ENCODE data around the gene NSD2.
"Not testable (repeated sequence)": the region's sequence is repeated elsewhere in the genome, so short reads cannot be mapped to it uniquely, and the experiment has no call there.

NSD2 gene

DNA sequence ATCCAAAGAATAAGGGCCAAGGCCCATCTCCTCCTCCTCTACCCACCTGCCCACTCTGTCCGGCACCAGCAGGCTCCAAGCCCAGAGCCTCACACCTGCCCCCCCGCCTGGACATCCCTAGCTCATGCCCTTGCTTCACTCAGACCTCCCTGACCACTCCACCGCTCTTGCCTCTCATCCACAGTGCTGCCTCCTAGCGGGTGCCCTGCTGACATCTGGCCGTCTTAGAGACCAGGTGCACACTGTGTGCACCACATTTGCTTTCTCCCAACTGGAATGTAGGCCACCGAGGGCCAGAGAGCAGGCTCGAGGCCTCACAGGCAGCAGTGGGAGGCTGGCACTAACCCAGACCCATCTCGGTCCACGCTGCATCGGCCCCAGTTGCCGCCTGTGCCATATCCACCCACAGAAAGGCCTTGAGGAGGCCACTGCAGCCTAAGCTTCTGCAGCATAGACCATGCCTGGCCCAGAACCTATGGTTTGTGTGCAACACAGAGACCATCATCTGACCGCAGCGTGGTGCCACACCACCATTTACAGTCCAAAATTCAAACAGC lies 28.8 kb upstream of the NSD2 start:
- DNase-seq (ENCODE audit: low read depth, low spot score), result no peak

DNA sequence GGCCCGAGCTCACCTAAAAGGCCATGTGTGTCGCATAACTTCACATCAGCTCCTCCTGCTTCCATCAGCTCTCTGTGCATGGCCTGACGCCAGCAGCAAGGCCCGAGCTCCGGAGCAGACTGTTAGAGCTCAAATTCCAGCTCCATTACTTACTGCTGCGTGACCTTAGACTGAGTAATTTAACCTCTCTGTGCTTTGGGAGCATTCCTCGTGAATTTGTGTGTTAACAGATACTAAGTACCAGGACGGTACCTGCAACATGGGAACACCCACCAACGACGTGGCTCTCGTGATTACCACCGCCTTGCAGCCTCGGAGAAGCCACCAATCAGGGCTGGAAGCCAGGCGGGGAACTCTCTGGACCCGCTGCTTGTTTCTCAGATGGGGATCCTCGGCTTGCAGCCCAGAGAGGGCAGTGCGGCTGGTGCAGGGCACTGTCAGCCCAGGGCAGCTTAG lies 28.2 kb upstream of the NSD2 start:
- no peak for DNase-seq (ENCODE audit: low read depth, low spot score)

DNA sequence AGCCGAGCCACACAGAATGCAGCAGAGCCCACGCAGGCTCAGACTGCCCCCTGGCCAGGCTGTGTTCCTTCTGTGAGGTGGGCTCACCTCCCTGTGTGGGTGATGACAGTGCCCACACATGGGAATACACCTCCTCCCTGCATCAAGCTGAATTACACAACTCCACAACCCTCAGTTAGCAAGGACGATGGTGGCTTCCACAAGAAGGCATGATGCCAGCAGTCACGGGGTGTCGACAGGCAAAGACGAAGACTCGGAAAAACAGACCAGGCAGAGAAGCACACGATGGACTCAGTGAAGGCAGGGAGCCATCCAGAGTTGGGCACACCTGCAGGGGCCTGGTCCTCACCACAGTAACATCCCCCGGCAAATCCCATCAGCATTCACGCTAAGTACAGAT lies 27.3 kb upstream of the NSD2 start:
- no peak for DNase-seq (ENCODE audit: low read depth, low spot score)

DNA sequence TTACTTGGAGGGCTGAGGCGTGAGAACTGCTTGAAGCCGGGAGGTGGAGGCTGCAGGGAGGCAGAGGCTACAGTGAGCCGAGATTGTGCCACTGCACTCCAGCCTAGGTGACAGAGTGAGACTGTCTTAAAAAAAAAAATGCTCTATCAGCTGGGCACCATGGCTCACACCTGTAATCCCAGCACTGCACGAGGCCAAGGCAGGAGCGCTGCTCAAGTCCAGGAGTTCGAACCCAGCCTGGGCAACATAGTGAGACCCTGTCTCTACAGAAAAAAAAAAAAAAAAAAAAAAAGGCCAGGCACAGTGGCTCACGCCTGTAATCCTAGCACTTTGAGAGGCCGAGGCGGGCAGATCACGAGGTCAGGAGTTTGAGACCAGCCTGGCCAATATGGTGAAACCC lies 26.6 kb upstream of the NSD2 start:
- not testable (repeated sequence) for DNase-seq (ENCODE audit: low read depth, low spot score)

DNA sequence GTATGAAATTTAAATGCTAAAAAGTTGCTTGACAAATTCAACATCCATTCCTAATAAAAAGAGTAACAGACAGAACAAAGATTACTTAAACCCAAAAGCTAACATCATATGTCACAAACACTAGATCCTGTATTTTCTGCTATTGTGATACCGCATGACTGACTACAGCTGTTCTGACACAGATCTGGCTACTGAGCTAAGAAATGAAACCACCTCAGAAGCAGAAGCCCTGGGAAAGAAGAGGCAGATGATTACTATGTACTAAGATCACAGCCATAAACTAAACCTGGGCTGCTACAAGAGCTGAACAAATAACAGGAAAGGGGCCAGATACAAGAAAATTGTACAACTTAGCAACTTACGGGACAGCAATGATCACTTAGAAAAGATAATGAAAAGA lies 24.6 kb upstream of the NSD2 start:
- DNase-seq (ENCODE audit: low read depth, low spot score), result no peak

DNA sequence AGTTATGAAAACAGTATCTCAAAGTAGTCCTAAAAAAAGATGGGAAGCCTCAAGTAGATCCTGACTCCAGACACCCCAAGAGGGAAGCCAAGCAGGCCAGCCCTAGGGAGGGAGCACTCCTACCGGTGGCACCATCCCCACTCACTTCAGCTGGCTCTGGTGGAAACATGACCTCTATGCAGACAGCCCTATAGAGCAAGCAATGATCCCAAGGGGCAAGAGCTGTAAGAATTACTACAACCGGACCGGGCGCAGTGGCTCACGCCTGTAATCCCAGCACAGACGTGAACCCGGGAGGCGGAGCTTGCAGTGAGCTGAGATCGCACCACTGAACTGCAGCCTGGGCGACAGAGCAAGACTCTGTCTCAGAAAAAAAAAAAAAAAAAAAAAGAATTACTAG lies 20.9 kb upstream of the NSD2 start:
- DNase-seq (ENCODE audit: low read depth, low spot score), result no peak

DNA sequence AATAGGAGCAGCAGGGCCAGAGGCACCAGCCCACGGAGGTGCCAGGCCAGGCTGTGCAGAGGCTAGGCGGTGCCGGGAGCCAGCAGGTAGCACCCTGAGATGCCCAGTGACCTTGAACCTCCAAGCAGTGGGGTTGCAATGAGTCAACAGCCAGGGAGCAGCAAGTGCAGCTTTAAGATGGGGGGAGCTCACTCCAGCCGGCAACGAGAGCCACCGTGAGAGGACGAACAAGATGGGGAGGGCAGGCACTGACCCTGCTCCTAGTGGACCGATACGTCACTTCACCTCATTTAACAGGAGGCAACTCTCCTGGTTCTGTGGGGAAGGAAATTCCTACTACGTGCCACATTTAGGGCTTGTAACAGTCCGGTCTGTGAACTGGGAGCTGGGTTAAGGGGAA lies 20.0 kb upstream of the NSD2 start:
- no peak for DNase-seq (ENCODE audit: low read depth, low spot score)

DNA sequence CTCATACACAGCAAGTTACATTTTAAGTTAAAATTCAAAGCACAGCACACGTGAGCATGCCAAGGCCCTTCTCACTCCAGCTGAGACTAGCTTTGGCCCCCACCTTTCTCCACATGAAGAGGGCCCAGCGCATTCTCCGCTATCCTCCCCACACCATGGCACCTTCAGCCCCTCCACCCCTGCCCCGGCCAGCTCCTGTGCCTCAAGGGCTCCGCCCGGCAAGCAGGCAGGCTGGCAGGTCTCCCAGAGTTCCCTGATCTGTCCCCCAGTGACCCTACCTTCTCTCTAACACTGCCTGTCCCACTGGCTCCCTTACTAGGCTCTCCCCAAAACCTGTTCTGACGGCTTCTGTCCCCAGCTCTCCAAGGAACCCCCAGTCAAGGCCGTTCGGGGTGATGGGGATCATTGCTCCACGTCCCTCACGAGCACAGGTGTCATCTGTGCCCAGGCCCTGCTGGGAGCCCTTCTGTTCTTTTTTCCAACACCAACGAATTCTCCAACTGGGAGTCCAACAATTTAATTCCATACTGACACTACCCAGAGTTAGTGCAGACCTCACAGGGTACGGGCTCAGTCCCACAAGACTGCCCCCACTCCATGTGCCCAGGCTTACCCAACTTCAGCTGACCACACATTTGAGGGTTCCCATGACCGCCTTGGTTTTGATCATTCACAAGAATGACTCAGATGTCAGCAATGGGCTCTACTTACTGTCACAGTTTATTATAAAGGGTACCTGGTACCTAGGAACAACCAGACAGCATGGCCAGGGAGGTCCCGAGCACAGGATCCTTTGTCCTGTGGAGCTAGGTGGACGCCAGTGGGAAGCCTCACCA lies 19.4 kb upstream of the NSD2 start:
- DNase-seq (ENCODE audit: low read depth, low spot score), result no peak

DNA sequence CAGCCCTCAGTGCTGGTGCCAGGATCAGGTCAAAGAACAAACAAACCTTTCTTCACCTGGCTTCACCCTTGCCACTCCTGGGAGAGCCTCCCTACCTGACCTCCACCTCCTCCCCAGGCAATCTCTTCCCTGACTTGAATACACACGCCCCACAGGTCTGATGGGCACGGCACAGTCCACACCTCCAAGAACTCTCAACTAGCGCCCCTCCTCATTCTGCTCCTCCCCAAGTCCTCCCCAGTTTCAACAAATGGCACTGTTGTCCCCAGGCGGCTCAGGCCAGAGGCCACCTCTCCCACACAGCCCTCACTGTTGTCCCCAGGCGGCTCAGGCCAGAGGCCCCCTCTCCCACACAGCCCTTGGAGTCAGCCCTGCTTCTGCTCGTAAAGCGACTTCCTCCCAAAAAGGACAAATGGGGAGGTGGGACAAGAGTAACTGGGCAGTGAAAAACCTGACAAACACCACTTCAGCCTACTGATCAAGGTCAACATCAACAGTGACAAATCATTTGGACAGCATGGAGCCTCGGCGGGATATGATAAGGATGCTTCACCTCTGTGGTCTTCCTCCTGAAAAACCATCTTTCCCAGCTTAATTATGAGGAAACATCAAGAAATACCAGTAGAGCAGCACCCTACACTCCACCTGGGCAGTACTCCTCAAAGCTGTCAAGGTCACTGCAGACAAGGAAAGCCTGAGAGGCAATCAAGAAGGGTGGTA lies 18.1 kb upstream of the NSD2 start:
- no peak for DNase-seq (ENCODE audit: low read depth, low spot score)

DNA sequence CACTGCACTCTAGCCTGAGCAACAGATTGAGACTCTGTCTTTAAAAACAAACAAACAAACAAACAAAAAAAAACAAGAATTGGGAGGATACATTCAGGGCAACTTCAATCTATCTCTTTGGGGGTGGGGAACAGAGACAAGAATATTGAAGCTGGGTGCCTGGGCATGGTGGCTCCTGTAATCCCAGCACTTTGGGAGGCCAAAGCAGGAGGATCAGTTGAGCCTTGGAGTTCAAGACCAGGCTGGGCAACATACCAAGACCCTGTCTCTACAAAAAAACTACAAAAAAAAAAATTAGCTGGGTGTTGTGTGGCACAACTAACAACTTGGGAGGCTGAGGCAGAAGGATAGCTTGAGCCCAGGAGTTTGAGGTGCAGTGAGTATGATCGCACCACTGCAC lies 16.4 kb upstream of the NSD2 start:
- DNase-seq (ENCODE audit: low read depth, low spot score), result no peak

DNA sequence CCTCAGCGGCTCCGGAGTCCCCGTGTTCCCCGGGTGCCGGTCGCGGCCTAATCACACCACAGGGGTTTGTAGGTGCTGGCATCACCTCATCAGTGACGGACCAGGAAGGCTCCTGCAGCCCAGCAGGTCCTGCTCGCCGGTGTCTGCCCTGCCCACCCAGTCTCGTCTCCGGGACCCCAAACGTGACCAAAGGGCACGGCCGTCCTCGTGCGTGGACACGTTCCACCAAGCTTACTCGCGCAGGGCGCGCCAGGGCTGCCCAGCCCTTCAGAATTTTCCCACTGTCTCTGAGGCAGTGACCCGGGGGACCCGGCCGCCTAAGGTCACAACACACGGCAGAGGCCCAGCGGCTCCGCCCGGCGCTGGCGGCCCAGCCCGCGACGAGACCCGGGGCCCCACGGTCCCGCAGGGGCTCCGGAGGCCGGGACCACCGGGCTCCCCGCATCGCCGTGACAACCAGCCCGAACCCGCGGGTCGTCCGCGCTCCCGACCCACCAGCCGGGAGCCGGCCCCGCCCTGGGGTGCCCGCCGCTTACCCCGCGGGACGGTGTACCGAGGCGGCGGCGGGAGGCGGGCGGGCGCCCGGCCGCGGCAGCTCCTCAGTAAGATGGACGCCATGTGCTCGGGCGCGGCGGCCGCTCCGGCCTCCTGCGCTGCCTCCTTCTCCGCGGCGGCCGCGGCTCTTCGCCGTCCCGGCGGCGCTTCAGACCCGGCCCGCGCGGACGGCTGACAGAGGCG lies 15.7 kb upstream of the NSD2 start:
- DNase-seq (ENCODE audit: low read depth, low spot score), result no peak

DNA sequence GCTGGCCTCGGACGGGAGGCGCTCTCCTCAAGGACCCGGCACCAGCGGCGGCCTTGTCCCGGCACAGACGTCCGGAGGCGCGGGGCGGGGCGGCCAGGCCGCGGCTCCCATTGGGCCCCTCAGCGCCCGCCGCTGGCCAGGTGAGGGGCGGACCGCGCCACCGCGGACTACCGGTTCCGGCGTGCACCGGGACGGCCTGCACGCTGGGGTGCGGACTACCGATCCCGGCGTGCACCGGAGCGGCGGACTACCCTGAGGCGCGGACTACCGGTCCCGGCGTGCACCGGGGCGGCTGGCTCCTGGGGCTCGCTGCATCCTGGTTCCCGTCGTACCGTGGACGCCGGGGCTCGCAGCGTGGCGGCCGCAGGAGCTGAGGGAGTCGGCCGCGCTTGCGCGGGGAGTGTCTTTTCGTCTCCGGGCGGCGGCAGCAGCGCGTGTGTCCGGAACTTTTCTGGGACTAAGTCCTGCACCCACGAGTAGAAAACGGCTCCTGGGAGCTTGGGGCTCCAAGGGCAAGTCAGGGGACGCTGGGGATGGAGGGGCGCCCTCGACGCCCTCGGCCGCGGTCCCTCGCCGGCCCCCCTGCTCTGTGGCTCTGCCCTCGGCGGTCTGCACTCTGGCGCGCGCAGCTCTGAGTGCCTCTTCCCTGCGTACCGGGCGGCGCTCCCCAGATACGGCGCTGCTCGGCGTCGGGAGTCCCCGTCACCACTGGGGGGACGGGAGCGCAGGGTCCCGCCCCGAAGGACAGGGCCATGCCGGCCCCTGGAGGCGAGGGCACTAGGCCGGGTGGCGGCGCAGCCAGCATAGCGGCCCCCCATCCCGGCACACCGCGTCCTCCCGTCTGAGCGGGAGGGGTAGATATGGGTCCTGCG lies 14.9 kb upstream of the NSD2 start, which contains the start of gene LETM1:
LETM1 (minus strand) TSS at position 86 of the 872 bp plus-strand sequence. CDS start 206 bp downstream, outside the sequence.
- peak; percentile 85 for DNase-seq (ENCODE audit: low read depth, low spot score)

DNA sequence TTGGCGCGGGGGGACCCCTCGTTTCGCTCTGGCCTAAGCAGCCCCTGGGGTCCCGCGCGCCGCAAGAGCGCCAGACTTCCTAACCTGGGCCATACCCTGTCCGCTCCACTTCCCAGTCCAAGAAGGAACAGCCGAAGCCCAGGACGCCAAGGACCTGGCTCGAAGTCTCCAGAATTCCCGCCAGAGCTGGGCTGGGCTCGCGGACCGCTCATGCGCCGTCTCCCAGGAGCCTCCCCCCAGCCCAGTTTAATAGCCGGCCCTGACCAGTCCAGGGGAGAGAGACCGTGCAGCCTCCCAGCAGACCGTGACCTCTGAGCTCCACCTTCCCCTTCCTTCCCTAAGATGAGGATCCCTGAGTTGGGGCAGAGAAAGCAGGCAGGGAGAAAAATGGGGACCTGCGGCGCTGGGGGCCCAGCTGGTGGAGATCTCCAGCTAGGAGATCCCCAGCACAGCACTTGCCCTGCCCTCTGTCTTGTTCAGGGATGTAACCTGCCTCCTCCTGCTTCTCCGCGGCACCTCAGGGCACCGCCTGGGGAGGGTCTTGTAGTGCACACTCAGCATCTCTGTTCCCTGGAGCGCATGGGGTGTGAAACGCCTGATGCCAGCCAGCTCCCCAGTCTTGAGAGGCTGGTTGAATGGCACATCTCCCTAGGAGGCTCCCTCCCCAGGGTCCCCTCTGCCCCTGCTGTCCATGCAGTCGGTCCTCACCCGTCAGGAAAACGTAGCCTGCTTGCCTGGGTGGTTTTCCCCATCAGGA lies 14.1 kb upstream of the NSD2 start:
- DNase-seq (ENCODE audit: low read depth, low spot score), result no peak

DNA sequence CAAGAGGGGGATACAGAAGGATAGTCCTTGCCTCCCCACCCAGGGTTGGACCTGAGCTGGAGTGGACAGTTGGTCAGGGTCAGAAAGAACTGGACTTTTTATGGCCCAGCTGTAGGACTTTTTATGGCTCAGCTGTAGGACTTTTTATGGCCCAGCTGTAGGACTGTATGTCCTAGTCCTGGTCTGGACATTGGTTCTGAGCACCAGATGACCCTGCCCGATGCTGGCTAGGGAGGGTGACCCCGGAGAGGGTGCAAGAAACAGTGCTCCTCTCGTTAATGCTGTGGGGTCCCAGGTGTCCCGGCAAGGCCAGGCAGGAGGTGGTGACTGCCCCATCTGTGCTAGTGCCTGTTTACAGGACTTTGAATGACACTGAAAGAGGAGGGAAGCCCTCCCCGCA lies 13.3 kb upstream of the NSD2 start:
- DNase-seq (ENCODE audit: low read depth, low spot score), result no peak

DNA sequence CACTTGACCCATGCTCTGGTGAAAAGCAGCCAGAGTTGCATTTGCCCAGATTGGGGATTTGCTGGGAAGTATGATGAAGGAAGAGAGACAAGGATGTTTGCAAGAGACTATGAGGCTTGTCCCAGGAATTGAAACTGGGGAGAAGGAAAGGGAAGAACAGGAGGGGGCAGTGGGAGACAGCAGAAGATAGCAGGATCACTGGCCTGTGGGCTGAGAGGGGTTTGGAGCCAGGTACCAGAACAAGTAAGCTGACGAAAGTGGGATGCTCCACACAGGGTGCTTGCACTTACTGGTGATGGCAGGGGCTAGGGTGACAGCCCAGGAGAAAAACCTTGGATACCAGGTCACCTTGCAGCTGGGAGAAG lies 11.8 kb upstream of the NSD2 start:
- no peak for DNase-seq (ENCODE audit: low read depth, low spot score)

DNA sequence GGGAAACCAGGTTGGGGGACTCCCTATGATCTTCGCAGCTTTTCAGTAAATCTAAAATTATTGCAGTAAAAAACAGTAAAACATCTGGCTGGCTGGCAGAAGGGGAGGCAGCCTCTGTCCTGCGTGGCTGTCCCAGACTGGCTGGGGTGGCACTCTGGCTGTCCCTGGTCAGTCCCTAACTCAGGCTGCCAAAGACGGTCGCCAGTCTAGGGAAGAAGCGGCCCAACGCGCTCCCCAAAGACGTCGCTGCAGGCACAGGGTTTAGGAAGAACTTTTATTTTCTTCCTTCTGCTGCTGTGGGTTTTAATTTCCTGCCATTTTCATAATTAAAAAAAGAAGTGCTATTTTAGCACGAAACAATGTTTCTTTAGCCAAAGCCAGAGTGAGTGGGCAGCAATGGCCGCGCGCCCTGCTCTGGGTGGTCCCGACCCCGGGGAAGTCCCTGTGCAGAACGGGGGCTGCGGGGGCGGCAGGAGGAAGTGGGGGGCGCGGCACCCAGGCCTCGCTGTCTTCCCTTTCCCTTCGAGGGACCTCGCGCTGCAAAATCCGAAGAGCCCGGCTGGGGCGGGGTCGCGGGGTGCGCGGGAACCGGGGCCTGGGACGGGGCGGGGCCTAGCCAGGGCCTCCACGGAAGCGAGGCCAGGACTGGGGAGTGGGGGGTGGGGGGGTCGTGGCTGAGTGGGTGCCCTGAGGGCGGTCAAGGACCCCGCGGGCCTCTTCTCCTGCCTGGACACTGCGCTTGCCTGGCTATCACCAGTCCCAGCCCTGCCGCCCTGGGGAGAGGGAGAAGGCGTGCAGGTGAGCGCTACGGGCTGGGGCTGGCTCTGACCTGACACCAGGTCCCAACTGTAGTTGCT lies 8.9 kb upstream of the NSD2 start:
- DNase-seq (ENCODE audit: low read depth, low spot score), result no peak

DNA sequence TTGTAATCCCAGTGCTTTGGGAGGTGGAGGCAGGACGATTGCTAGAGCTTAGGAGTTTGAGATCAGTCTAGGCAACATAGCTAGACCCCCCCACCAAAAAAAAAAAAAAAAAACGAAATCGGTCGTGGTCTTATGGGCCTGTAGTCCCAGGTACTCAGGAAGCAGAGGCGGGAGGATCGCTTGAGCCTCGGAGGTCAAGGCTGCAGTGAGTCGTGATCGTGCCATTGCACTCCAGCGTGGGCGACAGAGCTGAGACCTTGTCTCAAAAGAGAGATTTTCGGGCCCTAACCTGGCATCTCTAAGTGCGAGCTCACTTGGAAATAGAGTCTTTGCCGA lies 8.3 kb upstream of the NSD2 start:
- no peak for DNase-seq (ENCODE audit: low read depth, low spot score)

DNA sequence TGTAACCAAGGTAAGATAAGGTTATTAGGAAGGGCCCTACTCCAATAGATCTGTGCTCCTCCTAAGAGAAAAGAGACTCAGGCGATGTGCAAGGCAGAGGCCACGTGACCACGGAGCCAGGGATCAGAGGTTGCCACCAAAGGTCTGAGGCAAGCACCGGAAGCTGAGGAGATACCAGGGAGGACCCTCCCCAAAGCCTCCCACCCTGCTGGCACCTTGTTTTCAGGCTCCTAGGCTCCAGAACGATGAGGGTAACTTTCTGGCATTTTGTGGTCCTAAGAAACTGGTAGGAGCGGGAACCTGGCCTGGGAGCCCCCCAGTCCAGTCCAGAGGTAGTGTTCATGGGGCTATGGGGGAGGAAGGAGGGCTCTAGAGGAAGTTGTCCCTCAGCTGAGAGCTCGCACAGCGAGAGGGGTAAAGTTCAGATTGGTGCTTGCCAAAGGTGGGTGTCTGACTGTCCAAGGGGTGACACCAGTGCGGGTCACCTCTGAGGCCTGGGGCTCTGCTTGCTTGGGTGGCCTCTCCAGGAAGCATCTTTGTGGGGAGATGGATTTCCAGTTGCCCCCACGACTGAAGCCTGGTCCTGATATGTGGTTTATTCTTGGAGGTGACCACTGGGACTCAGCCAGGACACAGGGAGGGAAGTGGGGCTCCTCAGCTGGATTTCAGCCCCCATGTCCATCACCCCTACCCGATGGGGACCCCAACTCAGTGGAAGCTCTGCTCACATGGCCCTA lies 7.7 kb upstream of the NSD2 start:
- no peak for DNase-seq (ENCODE audit: low read depth, low spot score)
